Epithelial cell of proximal tubule (primary cell): ENCODE data around the gene ADPRHL1. TPM values are rescaled to one million over a fixed set of nuclear protein-coding genes. Genes with fewer than 3 reads are reported as not detected.

Experiments used
- DNase-seq: peaks from one replicate; pipeline ENCODE4 v3.0.0-alpha.2; 2011; ENCODE audit warnings: low read depth
- H3K4me3 ChIP-seq: 2 replicates; pipeline ENCODE4 v1.5.1; 2011; ENCODE audit warnings: low read depth, mild to moderate bottlenecking, low read length
- CTCF ChIP-seq: conservative IDR thresholded peaks from 2 replicates; pipeline ENCODE4 v1.5.1; 2012; ENCODE audit warnings: low read depth, mild to moderate bottlenecking, low read length
- total RNA-seq: library from RNA; depleted of rRNA; stranded (reverse); fragments of >200 nt; gene quantifications from 2 replicates; pipeline ENCODE4 v1.2.3, GENCODE V29; 2015

ADPRHL1 gene
- 2.2 and 3.3 TPM in 2 replicates for total RNA-seq

GRCh38 chr13:113452942-113453901 lies at the start of gene ADPRHL1:
Gene ADPRHL1 (minus strand): TSS chr13:113453488. CDS start chr13:113453437, 51 bp downstream.
- no peak for TF ChIP-seq CTCF
- no peak for DNase-seq
- no peak within 1 kb of the TSS for H3K4me3 ChIP-seq

DNA sequence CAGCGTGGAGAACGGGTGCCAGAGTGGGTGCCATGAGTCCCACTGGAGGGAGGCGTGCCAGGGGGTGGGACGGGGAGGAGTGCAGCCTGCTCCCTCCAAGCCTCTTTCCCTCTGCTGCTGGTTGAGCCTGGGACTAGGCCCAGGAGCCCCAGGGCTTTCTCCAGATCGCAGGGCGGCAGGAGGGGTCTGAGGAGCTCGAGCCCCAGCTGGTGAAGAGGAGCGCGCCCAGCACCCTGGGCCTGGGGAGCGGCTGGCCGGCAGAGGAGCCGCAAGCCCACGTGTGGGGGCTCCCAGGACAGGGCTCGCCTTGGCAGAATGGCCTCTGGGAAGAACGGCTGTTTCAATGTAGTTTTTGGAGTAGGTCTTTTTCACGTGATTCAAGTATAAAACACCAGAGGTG lies 49.4 kb upstream of the ADPRHL1 start:
- no peak for DNase-seq
- H3K4me3 ChIP-seq = no peak overlapping the region
- no peak for TF ChIP-seq CTCF

DNA sequence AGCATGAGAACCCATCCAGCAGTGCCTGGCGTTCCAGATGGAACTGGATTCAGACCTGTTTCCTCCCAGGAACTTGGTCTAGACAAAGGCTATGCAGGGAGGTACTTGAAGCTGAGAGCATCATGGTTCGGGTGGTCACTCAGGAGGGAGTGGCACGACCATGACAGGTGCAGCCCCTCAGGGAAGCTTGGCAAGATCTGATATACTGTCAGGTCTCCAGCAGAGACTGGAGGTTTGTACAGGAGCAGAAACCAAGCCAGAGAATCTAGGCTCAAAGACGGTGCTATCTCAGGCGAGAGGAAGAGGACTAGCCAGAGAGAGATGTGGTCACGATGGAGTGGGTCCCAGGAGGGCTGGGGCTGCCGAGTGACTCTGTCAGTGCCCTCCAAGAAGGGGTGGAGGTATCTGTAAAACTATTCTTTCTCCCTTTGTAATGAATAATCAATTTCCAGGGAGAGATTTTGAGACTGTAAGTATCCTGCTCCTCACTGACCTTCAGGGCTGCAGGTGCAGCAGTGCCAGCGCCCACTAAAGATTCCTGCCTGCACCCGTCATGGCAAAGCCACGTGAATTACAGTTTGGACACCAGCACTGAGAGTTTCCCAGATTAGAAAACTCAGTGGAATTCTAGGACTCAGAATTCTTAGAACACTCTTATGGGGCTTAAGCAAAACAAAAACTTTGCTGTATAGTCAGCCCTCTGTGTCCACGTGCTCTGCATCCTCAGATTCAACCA lies 47.4 kb upstream of the ADPRHL1 start:
- no peak for TF ChIP-seq CTCF
- DNase-seq = no peak
- H3K4me3 ChIP-seq = no peak overlapping the region

GRCh38 chr13:113499936-113500335 lies 46.6 kb upstream of the ADPRHL1 start:
- no peak overlapping the region for H3K4me3 ChIP-seq
- no peak for TF ChIP-seq CTCF
- DNase-seq = no peak

DNA sequence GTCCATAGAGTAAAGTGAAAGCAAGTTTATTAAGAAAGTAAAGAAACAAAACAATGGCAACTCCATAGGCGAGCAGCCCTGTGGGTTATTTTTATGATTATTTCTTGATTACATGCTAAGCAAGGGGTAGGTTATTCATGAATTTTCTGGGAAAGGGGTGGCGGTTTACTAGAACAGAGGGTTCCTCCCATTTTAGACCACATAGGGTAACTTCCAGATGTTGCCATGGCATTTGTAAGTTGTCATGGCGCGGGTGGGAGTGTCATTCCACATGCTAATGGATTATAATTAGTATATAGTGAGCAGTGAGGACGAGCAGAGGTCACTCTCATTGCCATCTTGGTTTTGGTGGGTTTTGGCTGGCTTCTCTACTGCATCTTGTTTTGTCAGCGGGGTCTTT lies 45.6 kb upstream of the ADPRHL1 start:
- H3K4me3 ChIP-seq = no peak overlapping the region
- TF ChIP-seq CTCF = no peak

GRCh38 chr13:113497217-113497616 lies 43.9 kb upstream of the ADPRHL1 start:
- TF ChIP-seq CTCF = no peak
- no peak overlapping the region for H3K4me3 ChIP-seq
- DNase-seq = no peak

More for the DNA sequence above, 45.6 kb upstream of the ADPRHL1 start:
- DNase-seq = no peak
